Measurements from ENCODE around the gene GARS1. TPM values are rescaled to one million over a fixed set of nuclear protein-coding genes. Genes with fewer than 3 reads are reported as not detected.
"Not testable (repeated sequence)": the region's sequence is repeated elsewhere in the genome, so short reads cannot be mapped to it uniquely, and the experiment has no call there.

GARS1 gene
- total RNA-seq, 1 donor from 2014 or later: 517 TPM

DNA sequence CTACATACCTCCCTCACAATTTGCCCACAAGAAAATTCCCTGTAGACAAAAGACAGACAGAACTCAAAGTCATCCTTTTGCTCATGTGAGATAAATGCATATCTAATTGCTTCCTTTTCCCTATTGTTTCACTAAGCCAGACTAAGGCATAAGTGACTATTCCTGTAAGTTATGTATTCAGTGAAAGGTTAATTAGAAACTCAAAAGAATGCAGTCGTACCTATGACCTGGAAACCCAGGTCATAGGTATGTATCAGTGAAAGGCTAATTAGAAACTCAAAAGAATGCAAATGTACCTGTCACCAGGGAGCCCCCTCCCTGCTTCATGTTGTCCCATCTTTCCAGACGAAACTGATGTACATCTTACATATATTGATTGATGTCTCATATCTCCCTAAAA lies 10.3 kb upstream of the GARS1 start:
- Histone ChIP-seq H3K9ac (ENCODE audit: low read length) (no peak overlapping the region), H3K27ac (ENCODE audit: low read depth, low read length) (no peak overlapping the region), H3K9me3 (ENCODE audit: insufficient read depth, low read depth, low read length) (no peaks in the 10 kb centered on the region), H2AFZ (ENCODE audit: low read depth, low read length) (no peak overlapping the region), H3K36me3 (ENCODE audit: insufficient read depth, low read length) (peaks cover 13% of the 10 kb centered on the region), H3K79me2 (ENCODE audit: insufficient read depth, low read length) (peaks cover 19% of the 10 kb centered on the region), H3K4me1 (ENCODE audit: insufficient read depth, low read length) (no peaks in the 10 kb centered on the region), H3K27me3 (ENCODE audit: insufficient read depth, low read length) (no peaks in the 10 kb centered on the region), H3K4me3 (ENCODE audit: insufficient read depth, low read depth, low read length) (no peak overlapping the region), H4K20me1 (ENCODE audit: insufficient read depth, low read length) (peaks cover 5% of the 10 kb centered on the region), H3K4me2 (ENCODE audit: low read length) (no peak overlapping the region)
- FAIRE-seq: no peak
- peaks cover 36% of the 10 kb centered on the region for H3K36me3 Mint-ChIP-seq (ENCODE audit: low read depth, unreplicated experiment)
- TF ChIP-seq, protein P1, sequence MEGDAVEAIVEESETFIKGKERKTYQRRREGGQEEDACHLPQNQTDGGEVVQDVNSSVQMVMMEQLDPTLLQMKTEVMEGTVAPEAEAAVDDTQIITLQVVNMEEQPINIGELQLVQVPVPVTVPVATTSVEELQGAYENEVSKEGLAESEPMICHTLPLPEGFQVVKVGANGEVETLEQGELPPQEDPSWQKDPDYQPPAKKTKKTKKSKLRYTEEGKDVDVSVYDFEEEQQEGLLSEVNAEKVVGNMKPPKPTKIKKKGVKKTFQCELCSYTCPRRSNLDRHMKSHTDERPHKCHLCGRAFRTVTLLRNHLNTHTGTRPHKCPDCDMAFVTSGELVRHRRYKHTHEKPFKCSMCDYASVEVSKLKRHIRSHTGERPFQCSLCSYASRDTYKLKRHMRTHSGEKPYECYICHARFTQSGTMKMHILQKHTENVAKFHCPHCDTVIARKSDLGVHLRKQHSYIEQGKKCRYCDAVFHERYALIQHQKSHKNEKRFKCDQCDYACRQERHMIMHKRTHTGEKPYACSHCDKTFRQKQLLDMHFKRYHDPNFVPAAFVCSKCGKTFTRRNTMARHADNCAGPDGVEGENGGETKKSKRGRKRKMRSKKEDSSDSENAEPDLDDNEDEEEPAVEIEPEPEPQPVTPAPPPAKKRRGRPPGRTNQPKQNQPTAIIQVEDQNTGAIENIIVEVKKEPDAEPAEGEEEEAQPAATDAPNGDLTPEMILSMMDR (IDR thresholded peaks at IDR 0.05; ENCODE audit: insufficient read depth, low read depth, low read length): no peak
- no peak for TF ChIP-seq EZH2 (IDR thresholded peaks at IDR 0.05; ENCODE audit: insufficient read depth, low read length)
- no peak overlapping the region for H3K4me3 Mint-ChIP-seq (ENCODE audit: unreplicated experiment)
- no peaks in the 10 kb centered on the region for H3K27me3 Mint-ChIP-seq (ENCODE audit: low read depth, unreplicated experiment)
- no peak for DNase-seq (ENCODE audit: low read depth)
- peaks cover 4% of the 10 kb centered on the region for H3K9me3 Mint-ChIP-seq (ENCODE audit: unreplicated experiment)
- no peak overlapping the region for H3K27ac Mint-ChIP-seq (ENCODE audit: unreplicated experiment)
- no peaks in the 10 kb centered on the region for H3K4me1 Mint-ChIP-seq (ENCODE audit: low read depth, unreplicated experiment)

DNA sequence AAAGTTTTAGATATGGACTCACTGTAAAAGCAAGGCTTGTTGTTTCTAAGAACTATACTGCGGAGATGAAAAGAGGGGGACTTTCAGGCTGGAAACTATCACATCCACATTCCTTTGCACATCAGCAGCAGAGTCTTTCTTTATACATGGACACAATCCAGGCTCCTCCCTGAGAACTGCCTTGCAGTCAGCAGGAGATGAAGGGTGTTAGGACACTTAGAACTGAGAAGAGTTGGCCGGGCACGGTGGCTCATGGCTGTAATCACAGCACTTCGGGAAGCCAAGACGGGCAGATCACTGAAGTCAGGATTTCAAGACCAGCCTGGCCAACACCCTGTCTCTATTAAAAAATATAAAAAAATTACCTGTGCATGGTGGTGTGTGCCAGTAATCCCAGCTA lies 9.7 kb upstream of the GARS1 start:
- H3K4me2 ChIP-seq (ENCODE audit: low read length): no peak overlapping the region
- FAIRE-seq: no peak

DNA sequence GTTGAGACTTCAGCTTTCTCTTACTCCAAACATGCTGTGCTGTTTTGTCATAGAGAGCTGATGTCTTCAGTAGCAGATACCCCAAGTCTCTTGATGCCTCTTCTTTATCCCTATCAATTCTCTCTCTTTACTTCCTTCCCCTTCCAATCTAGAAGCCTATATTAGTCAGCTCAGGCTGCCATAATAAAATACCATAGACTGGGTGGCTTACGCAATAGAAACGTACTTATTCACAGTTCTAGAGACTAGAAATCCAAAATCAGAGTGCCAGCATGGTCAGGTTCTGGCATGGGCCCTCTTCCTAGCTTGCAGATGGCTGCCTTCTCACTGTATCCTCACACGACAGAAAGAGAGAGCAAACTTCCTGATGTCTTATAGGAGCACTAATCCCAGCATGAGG lies 9.0 kb upstream of the GARS1 start:
- peaks cover 4% of the 10 kb centered on the region for H3K9me3 Mint-ChIP-seq (ENCODE audit: unreplicated experiment)
- no peak overlapping the region for H3K9ac ChIP-seq (ENCODE audit: low read length)
- no peak for FAIRE-seq
- no peak for DNase-seq (ENCODE audit: low read depth)
- no peaks in the 10 kb centered on the region for H3K4me1 Mint-ChIP-seq (ENCODE audit: low read depth, unreplicated experiment)
- peaks cover 5% of the 10 kb centered on the region for H4K20me1 ChIP-seq (ENCODE audit: insufficient read depth, low read length)
- H3K27me3 ChIP-seq (ENCODE audit: insufficient read depth, low read length): no peaks in the 10 kb centered on the region
- H3K27ac Mint-ChIP-seq (ENCODE audit: unreplicated experiment): no peak overlapping the region
- peaks cover 22% of the 10 kb centered on the region for H3K79me2 ChIP-seq (ENCODE audit: insufficient read depth, low read length)
- no peak overlapping the region for H3K27ac ChIP-seq (ENCODE audit: low read depth, low read length)
- no peak overlapping the region for H3K4me3 ChIP-seq (ENCODE audit: insufficient read depth, low read depth, low read length)
- TF ChIP-seq, protein P1 (IDR thresholded peaks at IDR 0.05; ENCODE audit: insufficient read depth, low read depth, low read length): no peak
- no peak for TF ChIP-seq EZH2 (IDR thresholded peaks at IDR 0.05; ENCODE audit: insufficient read depth, low read length)
- no peak overlapping the region for H2AFZ ChIP-seq (ENCODE audit: low read depth, low read length)
- H3K36me3 Mint-ChIP-seq (ENCODE audit: low read depth, unreplicated experiment): peaks cover 32% of the 10 kb centered on the region
- no peaks in the 10 kb centered on the region for H3K4me1 ChIP-seq (ENCODE audit: insufficient read depth, low read length)
- H3K4me2 ChIP-seq (ENCODE audit: low read length): no peak overlapping the region
- no peaks in the 10 kb centered on the region for H3K9me3 ChIP-seq (ENCODE audit: insufficient read depth, low read depth, low read length)
- H3K36me3 ChIP-seq (ENCODE audit: insufficient read depth, low read length): peaks cover 10% of the 10 kb centered on the region
- H3K4me3 Mint-ChIP-seq (ENCODE audit: unreplicated experiment): no peak overlapping the region
- H3K27me3 Mint-ChIP-seq (ENCODE audit: low read depth, unreplicated experiment): no peaks in the 10 kb centered on the region

More for the DNA sequence above, 9.7 kb upstream of the GARS1 start:
- no peak overlapping the region for H3K4me3 Mint-ChIP-seq (ENCODE audit: unreplicated experiment)
- Histone ChIP-seq H3K27ac (ENCODE audit: low read depth, low read length) (no peak overlapping the region), H3K36me3 (ENCODE audit: insufficient read depth, low read length) (peaks cover 13% of the 10 kb centered on the region), H2AFZ (ENCODE audit: low read depth, low read length) (no peak overlapping the region), H3K27me3 (ENCODE audit: insufficient read depth, low read length) (no peaks in the 10 kb centered on the region), H3K79me2 (ENCODE audit: insufficient read depth, low read length) (peaks cover 19% of the 10 kb centered on the region), H3K4me3 (ENCODE audit: insufficient read depth, low read depth, low read length) (no peak overlapping the region), H3K9me3 (ENCODE audit: insufficient read depth, low read depth, low read length) (no peaks in the 10 kb centered on the region), H4K20me1 (ENCODE audit: insufficient read depth, low read length) (peaks cover 5% of the 10 kb centered on the region), H3K9ac (ENCODE audit: low read length) (no peak overlapping the region), H3K4me1 (ENCODE audit: insufficient read depth, low read length) (no peaks in the 10 kb centered on the region)
- H3K27me3 Mint-ChIP-seq (ENCODE audit: low read depth, unreplicated experiment): no peaks in the 10 kb centered on the region
- H3K36me3 Mint-ChIP-seq (ENCODE audit: low read depth, unreplicated experiment): peaks cover 36% of the 10 kb centered on the region
- no peaks in the 10 kb centered on the region for H3K4me1 Mint-ChIP-seq (ENCODE audit: low read depth, unreplicated experiment)
- no peak for DNase-seq (ENCODE audit: low read depth)
- peaks cover 4% of the 10 kb centered on the region for H3K9me3 Mint-ChIP-seq (ENCODE audit: unreplicated experiment)
- no peak for TF ChIP-seq EZH2 (IDR thresholded peaks at IDR 0.05; ENCODE audit: insufficient read depth, low read length)
- TF ChIP-seq, protein P1 (IDR thresholded peaks at IDR 0.05; ENCODE audit: insufficient read depth, low read depth, low read length): no peak
- H3K27ac Mint-ChIP-seq (ENCODE audit: unreplicated experiment): no peak overlapping the region

DNA sequence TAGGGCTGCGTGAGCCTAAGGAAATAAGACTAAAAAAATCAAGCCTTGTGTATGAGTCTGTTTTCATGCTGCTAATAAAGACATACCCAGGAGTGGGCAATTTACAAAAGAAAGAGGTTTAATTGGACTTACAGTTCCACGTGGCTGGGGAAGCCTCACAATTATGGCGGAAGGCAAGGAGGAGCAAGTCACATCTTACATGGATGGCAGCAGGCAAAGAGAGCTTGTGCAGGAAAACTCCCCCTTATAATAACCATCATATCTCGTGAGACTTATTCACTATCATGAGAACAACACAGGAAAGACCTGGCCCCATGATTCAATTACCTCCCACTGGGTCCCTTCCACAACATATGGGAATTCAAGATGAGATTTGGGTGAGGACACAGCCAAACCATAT lies 7.1 kb upstream of the GARS1 start:
- not testable (repeated sequence) for H3K27ac ChIP-seq (ENCODE audit: low read depth, low read length); H3K4me1 Mint-ChIP-seq (ENCODE audit: low read depth, unreplicated experiment); FAIRE-seq; H3K27ac Mint-ChIP-seq (ENCODE audit: unreplicated experiment); H3K9me3 Mint-ChIP-seq (ENCODE audit: unreplicated experiment); H3K9ac ChIP-seq (ENCODE audit: low read length); H3K4me3 ChIP-seq (ENCODE audit: insufficient read depth, low read depth, low read length); H2AFZ ChIP-seq (ENCODE audit: low read depth, low read length); H3K4me1 ChIP-seq (ENCODE audit: insufficient read depth, low read length); H3K4me2 ChIP-seq (ENCODE audit: low read length); DNase-seq (ENCODE audit: low read depth); H3K27me3 Mint-ChIP-seq (ENCODE audit: low read depth, unreplicated experiment); H3K27me3 ChIP-seq (ENCODE audit: insufficient read depth, low read length); H3K36me3 ChIP-seq (ENCODE audit: insufficient read depth, low read length); H4K20me1 ChIP-seq (ENCODE audit: insufficient read depth, low read length); H3K4me3 Mint-ChIP-seq (ENCODE audit: unreplicated experiment); H3K9me3 ChIP-seq (ENCODE audit: insufficient read depth, low read depth, low read length)
- peaks cover 41% of the 10 kb centered on the region for H3K79me2 ChIP-seq (ENCODE audit: insufficient read depth, low read length)
- peaks cover 21% of the 10 kb centered on the region for H3K36me3 Mint-ChIP-seq (ENCODE audit: low read depth, unreplicated experiment)
